GM21528 (cell line): ENCODE measurements around the gene SLC25A21.
"Not testable (repeated sequence)": the region's sequence is repeated elsewhere in the genome, so short reads cannot be mapped to it uniquely, and the experiment has no call there.

Source experiments
- ATAC-seq: cut with Tn5 transposase; IDR thresholded peaks from one replicate; pipeline ENCODE4 v1.9.1; 2021; ENCODE audit warnings: mild to moderate bottlenecking, moderate library complexity; ENCODE audit not compliant: unreplicated experiment, low FRiP score

Gene SLC25A21

GRCh38 chr14:37093364-37093763 is 79.0 kb downstream of the SLC25A21 start:
- ATAC-seq, result no peak

GRCh38 chr14:37091651-37092050 is 80.8 kb downstream of the SLC25A21 start:
- ATAC-seq, result no peak

- no peak for ATAC-seq
Observed at GRCh38 chr14:37090026-37090425, 82.4 kb downstream of the SLC25A21 start.

GRCh38 chr14:37089410-37089809 is 83.0 kb downstream of the SLC25A21 start:
- ATAC-seq, result no peak

GRCh38 chr14:37088356-37089215 is 83.8 kb downstream of the SLC25A21 start:
- ATAC-seq, result no peak

GRCh38 chr14:37087520-37087919 is 84.9 kb downstream of the SLC25A21 start:
- no peak for ATAC-seq

- no peak for ATAC-seq
Observed at GRCh38 chr14:37083599-37083998, 88.8 kb downstream of the SLC25A21 start.

- no peak for ATAC-seq
Observed at GRCh38 chr14:37082449-37082848, 90.0 kb downstream of the SLC25A21 start.

GRCh38 chr14:37081856-37082255 is 90.5 kb downstream of the SLC25A21 start:
- no peak for ATAC-seq

GRCh38 chr14:37081218-37081617 is 91.2 kb downstream of the SLC25A21 start:
- no peak for ATAC-seq

GRCh38 chr14:37078131-37078530 is 94.3 kb downstream of the SLC25A21 start:
- ATAC-seq, result no peak

- ATAC-seq, result not testable (repeated sequence)
Observed at GRCh38 chr14:37074320-37074719, 98.1 kb downstream of the SLC25A21 start.

GRCh38 chr14:37063467-37064240 is 108.8 kb downstream of the SLC25A21 start:
- no peak for ATAC-seq

GRCh38 chr14:37062191-37062803 is 110.1 kb downstream of the SLC25A21 start:
- no peak for ATAC-seq

- no peak for ATAC-seq
Observed at GRCh38 chr14:37061697-37062096, 110.7 kb downstream of the SLC25A21 start.

GRCh38 chr14:37060496-37061260 is 111.7 kb downstream of the SLC25A21 start:
- no peak for ATAC-seq

- no peak for ATAC-seq
Observed at GRCh38 chr14:37057776-37058175, 114.6 kb downstream of the SLC25A21 start.

GRCh38 chr14:37056473-37056872 is 115.9 kb downstream of the SLC25A21 start:
- ATAC-seq, result no peak

GRCh38 chr14:37054869-37055268 is 117.5 kb downstream of the SLC25A21 start:
- no peak for ATAC-seq

GRCh38 chr14:37054144-37054543 is 118.3 kb downstream of the SLC25A21 start:
- ATAC-seq, result no peak
